ENCODE data around the gene TLE3.

DNA sequence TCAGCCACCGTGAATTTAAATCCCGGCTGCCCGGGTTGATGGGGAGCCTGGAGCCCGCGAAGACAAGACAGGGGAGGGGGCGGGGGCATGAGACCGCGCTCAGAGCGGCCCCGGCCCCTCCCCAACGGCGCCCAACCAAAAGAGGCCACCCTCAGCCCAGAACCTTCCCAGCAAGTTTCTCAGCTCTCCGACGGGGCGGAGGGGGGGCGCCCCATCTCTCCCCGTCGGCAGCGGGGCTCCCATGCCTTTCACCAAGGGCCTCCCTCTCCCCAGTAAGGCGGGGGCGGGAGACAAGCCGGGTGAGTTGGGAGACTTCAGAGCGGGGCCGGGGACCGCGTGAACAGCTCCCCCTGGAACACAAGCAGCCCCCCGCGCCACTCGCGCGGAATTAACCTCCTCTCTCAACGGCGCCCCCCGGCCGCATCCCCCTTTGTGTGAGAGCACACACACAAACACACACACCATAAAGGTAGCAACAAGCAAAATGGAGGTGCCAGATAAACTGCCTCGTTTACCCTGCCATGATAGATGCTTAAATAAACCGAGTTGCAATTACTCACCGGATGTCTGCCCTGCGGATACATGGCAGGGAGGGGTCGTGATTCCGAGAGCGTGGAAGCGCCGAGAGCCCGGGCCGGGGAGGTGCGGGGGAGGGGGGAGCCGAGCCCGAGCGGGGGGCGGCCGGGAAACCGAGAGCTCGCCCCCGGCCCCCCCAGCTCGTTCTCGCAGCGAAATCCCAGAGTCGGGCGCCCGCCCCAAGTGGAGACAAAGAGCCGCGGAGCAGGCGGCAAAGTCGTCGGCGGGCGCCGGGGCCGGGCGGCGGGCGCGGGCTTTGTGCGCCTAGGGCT is 1.3 kb downstream of the TLE3 start:
- TF ChIP-seq, protein P1, sequence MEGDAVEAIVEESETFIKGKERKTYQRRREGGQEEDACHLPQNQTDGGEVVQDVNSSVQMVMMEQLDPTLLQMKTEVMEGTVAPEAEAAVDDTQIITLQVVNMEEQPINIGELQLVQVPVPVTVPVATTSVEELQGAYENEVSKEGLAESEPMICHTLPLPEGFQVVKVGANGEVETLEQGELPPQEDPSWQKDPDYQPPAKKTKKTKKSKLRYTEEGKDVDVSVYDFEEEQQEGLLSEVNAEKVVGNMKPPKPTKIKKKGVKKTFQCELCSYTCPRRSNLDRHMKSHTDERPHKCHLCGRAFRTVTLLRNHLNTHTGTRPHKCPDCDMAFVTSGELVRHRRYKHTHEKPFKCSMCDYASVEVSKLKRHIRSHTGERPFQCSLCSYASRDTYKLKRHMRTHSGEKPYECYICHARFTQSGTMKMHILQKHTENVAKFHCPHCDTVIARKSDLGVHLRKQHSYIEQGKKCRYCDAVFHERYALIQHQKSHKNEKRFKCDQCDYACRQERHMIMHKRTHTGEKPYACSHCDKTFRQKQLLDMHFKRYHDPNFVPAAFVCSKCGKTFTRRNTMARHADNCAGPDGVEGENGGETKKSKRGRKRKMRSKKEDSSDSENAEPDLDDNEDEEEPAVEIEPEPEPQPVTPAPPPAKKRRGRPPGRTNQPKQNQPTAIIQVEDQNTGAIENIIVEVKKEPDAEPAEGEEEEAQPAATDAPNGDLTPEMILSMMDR (optimal IDR thresholded peaks at IDR 0.05 in 1 of 3, IDR thresholded peaks at IDR 0.05 in 1 of 3, conservative IDR thresholded peaks at IDR 0.05 in 1 of 3; ENCODE audit: extremely low read depth in 1 of 3, insufficient read depth in 2 of 3, low read length in 3 of 3): no peak
- no peak for TF ChIP-seq EZH2 (IDR thresholded peaks at IDR 0.05; ENCODE audit: low read length)
